KMS-11 (cell line): ENCODE data around the gene PRKRA.

Experiments
- H2AFZ ChIP-seq: fragments of 200-600 bp; sonication (generic); 2 replicates; pipeline ENCODE4 v1.6.1; 2016; ENCODE audit warnings: antibody characterized with exemption, mixed run types, low read depth
- H3K27ac ChIP-seq: fragments of 200-600 bp; sonication (generic); 2 replicates; pipeline ENCODE4 v1.6.1; 2016; ENCODE audit warnings: mild to moderate bottlenecking, mixed run types
- H3K27me3 ChIP-seq: fragments of 200-600 bp; sonication (generic); 2 replicates; pipeline ENCODE4 v1.6.1; 2017; ENCODE audit warnings: mild to moderate bottlenecking, low read depth, mixed run types, moderate library complexity; ENCODE audit not compliant: insufficient read depth
- H3K36me3 ChIP-seq: fragments of 200-600 bp; sonication (generic); 2 replicates; pipeline ENCODE4 v1.6.1; 2017; ENCODE audit warnings: mild to moderate bottlenecking, mixed run types; ENCODE audit not compliant: insufficient read depth
- H3K4me1 ChIP-seq: fragments of 200-600 bp; sonication (generic); 2 replicates; pipeline ENCODE4 v1.6.1; 2016; ENCODE audit warnings: mild to moderate bottlenecking, low read depth, mixed run types; ENCODE audit not compliant: poor library complexity, severe bottlenecking
- H3K4me2 ChIP-seq: fragments of 200-600 bp; sonication (generic); 2 replicates; pipeline ENCODE4 v1.7.0; 2016; ENCODE audit warnings: mild to moderate bottlenecking, mixed run types
- H3K4me3 ChIP-seq: fragments of 200-600 bp; sonication (generic); IDR thresholded peaks from 2 replicates; pipeline ENCODE4 v1.6.1; 2017; ENCODE audit warnings: low read depth, low read length, mixed read lengths; ENCODE audit not compliant: insufficient read depth
- H3K79me2 ChIP-seq: fragments of 200-600 bp; sonication (generic); 2 replicates; pipeline ENCODE4 v1.6.1; 2016; ENCODE audit warnings: low read depth, mixed run types; ENCODE audit not compliant: insufficient read depth
- H3K9ac ChIP-seq: fragments of 200-600 bp; sonication (generic); 2 replicates; pipeline ENCODE4 v1.6.1; 2016; ENCODE audit warnings: mild to moderate bottlenecking, mixed run types
- H4K20me1 ChIP-seq: fragments of 200-600 bp; sonication (generic); 2 replicates; pipeline ENCODE4 v1.6.1; 2016; ENCODE audit warnings: mild to moderate bottlenecking, mixed run types; ENCODE audit not compliant: insufficient read depth
- TF ChIP-seq, protein P1 (sequence below): fragments of 200-600 bp; sonication (generic); conservative IDR thresholded peaks from 2 replicates; pipeline ENCODE4 v1.6.1; 2017; ENCODE audit warnings: low read depth, mild to moderate bottlenecking, antibody characterized with exemption, low read length, moderate library complexity, mixed read lengths

The PRKRA gene

DNA sequence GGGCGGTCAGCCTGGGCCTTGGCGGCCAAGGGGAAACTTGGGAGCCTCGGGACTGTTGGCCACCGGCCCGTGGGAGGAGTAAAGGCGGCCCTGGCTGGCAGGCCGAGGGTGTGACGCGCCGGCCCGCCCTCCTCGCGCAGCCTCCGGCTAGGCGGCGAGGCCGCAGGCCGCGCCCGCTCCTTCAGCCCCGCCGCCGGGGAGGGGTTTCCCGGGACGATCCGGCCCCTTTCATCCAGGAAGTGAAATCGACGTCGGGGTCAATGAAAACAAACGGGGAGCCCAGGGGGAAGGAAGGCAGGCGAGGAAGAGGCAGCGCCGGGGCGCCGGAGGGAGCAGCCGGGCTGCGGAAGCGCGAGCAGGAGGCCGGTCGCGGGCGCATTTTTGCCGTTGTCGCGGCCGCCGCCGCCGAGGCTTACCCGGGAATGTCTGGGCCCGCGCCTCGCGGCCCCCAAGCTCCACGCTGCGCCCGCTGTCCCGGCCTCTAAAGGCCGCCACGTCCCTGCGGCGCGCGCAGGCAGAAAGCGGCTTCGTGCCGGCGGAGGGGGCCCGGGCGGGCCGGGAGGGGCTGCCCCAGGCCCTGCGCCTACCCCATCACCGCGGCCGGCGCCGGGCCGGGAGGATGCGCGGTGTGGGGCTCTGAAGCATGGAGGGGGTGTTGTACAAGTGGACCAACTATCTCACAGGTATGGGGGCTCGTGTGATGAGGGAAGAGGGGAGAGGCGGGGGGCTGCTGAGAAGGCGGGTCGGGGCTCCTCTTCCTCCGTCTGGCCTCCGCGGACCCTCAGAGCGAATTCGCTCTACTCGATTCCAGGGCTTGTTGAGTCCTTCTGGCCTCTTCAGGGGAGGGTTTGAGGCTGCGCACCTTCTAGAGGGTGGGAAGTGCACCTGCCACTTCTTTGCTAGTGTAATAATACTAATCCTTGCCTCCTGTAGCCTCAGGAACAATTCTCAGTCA is 29.5 kb upstream of the PRKRA start, which contains the start of gene PLEKHA3:
PLEKHA3 (plus strand) TSS at position 231 of the 955 bp plus-strand sequence; CDS start at position 644, 413 bp downstream.
- Histone ChIP-seq H3K9ac (peak within 1 kb of the TSS; percentile 55), H4K20me1 (no peaks in the 10 kb centered on the region), H3K36me3 (no peaks in the 10 kb centered on the region), H3K79me2 (peaks cover 22% of the 10 kb centered on the region; the same call in 1 of the 2 replicates), H3K27me3 (no peaks in the 10 kb centered on the region), H3K27ac (peak within 1 kb of the TSS; percentile 86), H2AFZ (peak within 1 kb of the TSS; percentile 99), H3K4me3 (peak within 1 kb of the TSS; percentile 51), H3K4me2 (peak within 1 kb of the TSS; percentile 97), H3K4me1 (peaks cover 38% of the 10 kb centered on the region)
- TF ChIP-seq, protein P1, sequence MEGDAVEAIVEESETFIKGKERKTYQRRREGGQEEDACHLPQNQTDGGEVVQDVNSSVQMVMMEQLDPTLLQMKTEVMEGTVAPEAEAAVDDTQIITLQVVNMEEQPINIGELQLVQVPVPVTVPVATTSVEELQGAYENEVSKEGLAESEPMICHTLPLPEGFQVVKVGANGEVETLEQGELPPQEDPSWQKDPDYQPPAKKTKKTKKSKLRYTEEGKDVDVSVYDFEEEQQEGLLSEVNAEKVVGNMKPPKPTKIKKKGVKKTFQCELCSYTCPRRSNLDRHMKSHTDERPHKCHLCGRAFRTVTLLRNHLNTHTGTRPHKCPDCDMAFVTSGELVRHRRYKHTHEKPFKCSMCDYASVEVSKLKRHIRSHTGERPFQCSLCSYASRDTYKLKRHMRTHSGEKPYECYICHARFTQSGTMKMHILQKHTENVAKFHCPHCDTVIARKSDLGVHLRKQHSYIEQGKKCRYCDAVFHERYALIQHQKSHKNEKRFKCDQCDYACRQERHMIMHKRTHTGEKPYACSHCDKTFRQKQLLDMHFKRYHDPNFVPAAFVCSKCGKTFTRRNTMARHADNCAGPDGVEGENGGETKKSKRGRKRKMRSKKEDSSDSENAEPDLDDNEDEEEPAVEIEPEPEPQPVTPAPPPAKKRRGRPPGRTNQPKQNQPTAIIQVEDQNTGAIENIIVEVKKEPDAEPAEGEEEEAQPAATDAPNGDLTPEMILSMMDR: no peak

DNA sequence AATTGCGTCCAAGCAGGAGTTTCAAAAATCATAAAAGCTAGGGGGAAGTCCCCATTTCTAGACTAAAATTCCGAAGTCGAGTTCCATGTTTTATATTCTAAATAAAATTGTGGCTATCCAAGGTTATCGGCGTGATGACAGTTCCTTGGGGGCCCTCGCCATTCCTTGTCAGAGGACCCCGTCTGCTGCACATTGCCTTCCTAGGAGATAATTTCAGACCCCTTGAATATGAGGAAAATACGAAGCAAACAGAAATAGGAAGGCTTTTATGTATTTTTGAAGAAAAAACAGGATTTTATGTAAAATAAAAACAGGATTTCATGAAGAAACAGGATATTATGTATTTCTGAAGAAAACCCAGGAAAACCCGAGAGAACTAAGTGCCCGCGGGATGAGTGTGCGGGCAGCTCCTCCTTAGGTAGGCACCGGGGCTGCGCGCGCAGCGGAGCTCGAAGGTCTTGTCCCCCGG is 28.8 kb upstream of the PRKRA start:
- H3K36me3 ChIP-seq: no peaks in the 10 kb centered on the region
- H3K9ac ChIP-seq: peak overlapping the region; percentile 55; the same call in 1 of the 2 replicates
- peaks cover 38% of the 10 kb centered on the region for H3K4me1 ChIP-seq
- no peaks in the 10 kb centered on the region for H4K20me1 ChIP-seq
- H3K4me3 ChIP-seq: peak overlapping the region; percentile 51
- peak overlapping the region; percentile 38 for H3K27ac ChIP-seq
- H3K4me2 ChIP-seq: peak overlapping the region; percentile 89
- TF ChIP-seq, protein P1: no peak
- H2AFZ ChIP-seq: peak overlapping the region; percentile 99
- peaks cover 22% of the 10 kb centered on the region; the same call in 1 of the 2 replicates for H3K79me2 ChIP-seq
- no peaks in the 10 kb centered on the region for H3K27me3 ChIP-seq

DNA sequence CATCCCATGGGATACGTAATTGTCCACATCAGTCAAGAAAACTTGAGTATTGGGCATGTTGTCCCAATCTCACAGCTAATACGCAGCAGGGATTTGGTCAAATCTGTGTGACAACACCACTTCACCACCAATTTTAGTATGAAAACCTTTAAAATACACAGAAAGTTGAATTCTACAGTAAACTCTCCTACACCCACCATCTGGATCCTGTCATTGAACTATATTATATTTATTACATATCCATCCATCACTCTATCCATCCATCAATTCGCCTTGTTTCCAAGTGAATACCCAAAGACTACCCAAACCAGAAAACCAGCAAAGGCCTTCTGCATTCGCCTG is 28.3 kb upstream of the PRKRA start:
- no peaks in the 10 kb centered on the region for H4K20me1 ChIP-seq
- peak overlapping the region; percentile 71; the same call in 1 of the 2 replicates for H3K9ac ChIP-seq
- H3K4me1 ChIP-seq: peaks cover 38% of the 10 kb centered on the region
- H3K4me2 ChIP-seq: peak overlapping the region; percentile 89
- peak overlapping the region; percentile 86; the same call in 1 of the 2 replicates for H3K27ac ChIP-seq
- TF ChIP-seq, protein P1: peak; percentile 34; the same call in 1 of the 2 replicates
- no peaks in the 10 kb centered on the region for H3K27me3 ChIP-seq
- no peaks in the 10 kb centered on the region for H3K36me3 ChIP-seq
- peaks cover 22% of the 10 kb centered on the region; the same call in 1 of the 2 replicates for H3K79me2 ChIP-seq
- H2AFZ ChIP-seq: peak overlapping the region; percentile 99; the same call in 1 of the 2 replicates
- no peak overlapping the region for H3K4me3 ChIP-seq

DNA sequence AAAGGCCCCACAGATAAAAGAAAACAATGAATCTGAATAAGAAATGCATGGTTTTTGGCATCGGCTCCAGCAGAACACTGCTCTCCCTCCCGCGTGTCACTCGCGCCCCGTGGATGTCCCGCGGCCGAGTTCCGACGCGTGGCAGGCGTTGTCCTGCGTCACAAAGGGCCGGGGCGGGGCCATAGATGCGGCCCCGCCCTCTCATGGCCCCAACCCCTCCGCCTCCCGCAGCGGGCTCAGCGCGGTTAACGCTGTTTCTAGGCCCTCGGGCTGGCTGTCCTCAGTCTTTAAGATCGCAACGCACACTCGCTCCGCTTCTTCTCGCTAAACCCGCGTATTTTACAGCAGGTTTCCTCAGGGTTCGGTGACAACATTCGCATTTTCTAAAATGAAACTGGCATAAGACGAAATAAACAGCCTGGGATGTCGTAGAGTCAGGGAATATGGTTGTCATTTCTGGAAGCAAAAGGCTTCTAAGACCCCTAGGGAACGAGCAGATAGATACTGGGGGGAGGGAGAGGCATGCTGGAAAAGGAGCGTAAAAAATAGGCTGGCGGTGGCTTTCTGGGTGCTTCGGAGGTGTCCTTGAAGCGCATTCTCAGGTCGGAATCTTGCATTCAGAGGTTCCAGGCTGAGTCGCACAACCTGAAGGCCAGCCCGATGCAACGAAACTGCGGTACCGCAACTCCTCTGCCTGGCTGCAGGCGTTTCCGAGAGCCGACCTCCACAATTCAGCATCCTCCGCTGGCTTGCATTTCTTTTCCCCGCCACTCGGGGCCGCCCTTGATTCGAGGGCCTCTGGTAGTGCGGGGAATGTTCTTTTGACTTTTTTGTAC is 27.7 kb upstream of the PRKRA start, which contains the start of gene FKBP7:
FKBP7 (minus strand) TSS at position 162 of the 836 bp plus-strand sequence; CDS start at position 61, 101 bp downstream.
- H3K27me3 ChIP-seq: no peaks in the 10 kb centered on the region
- TF ChIP-seq, protein P1: peak; percentile 79; the same call in 1 of the 2 replicates

More for the DNA sequence above, 27.7 kb upstream of the PRKRA start, which contains the start of gene FKBP7:
- H4K20me1 ChIP-seq: no peaks in the 10 kb centered on the region
- H3K4me2 ChIP-seq: peak within 1 kb of the TSS; percentile 89
- H3K36me3 ChIP-seq: no peaks in the 10 kb centered on the region
- H3K27ac ChIP-seq: peak within 1 kb of the TSS; percentile 86
- peaks cover 38% of the 10 kb centered on the region for H3K4me1 ChIP-seq
- H3K9ac ChIP-seq: peak within 1 kb of the TSS; percentile 71
- peak within 1 kb of the TSS; percentile 92 for H3K4me3 ChIP-seq
- H2AFZ ChIP-seq: peak within 1 kb of the TSS; percentile 99
- peaks cover 21% of the 10 kb centered on the region; the same call in 1 of the 2 replicates for H3K79me2 ChIP-seq
